NT2/D1 (cell line): ENCODE results near the gene BCO2.

Experiments used
- SUZ12 ChIP-seq: IDR thresholded peaks from 2 replicates; pipeline ENCODE4 v1.6.1; 2011; ENCODE audit not compliant: insufficient read length, insufficient read depth; ENCODE audit errors: extremely low read depth
- YY1 ChIP-seq: IDR thresholded peaks from 2 replicates; pipeline ENCODE4 v1.6.1; 2011; ENCODE audit not compliant: insufficient read length, insufficient read depth
- ZNF274 ChIP-seq: IDR thresholded peaks from 2 replicates; pipeline ENCODE4 v1.6.1; 2011; ENCODE audit warnings: mild to moderate bottlenecking, low read depth, low read length

GRCh38 chr11:112178428-112178827 lies 3.1 kb downstream of the BCO2 start:
- TF ChIP-seq SUZ12 (no peak), YY1 (no peak), ZNF274 (no peak)
